T1000 (cell line): ENCODE data around the gene ADPRHL1.

Experiments used
- DNase-seq: peaks from one replicate; lab custom pipeline; 2025; ENCODE audit warnings: mixed read lengths; lab: John Stamatoyannopoulos, UW

The ADPRHL1 gene

GRCh38 chr13:113417008-113417751 lies 36.1 kb downstream of the ADPRHL1 start:
- no peak for DNase-seq

GRCh38 chr13:113415825-113416224 lies 37.5 kb downstream of the ADPRHL1 start:
- no peak for DNase-seq

GRCh38 chr13:113415032-113415431 lies 38.3 kb downstream of the ADPRHL1 start:
- DNase-seq, result no peak

- DNase-seq, result no peak
Measured at GRCh38 chr13:113414335-113414734, 39.0 kb downstream of the ADPRHL1 start.

- no peak for DNase-seq
Measured at GRCh38 chr13:113413898-113414282, 39.4 kb downstream of the ADPRHL1 start.

- no peak for DNase-seq
Measured at GRCh38 chr13:113413178-113413897, 40.0 kb downstream of the ADPRHL1 start.

- no peak for DNase-seq
Measured at GRCh38 chr13:113412440-113412839, 40.8 kb downstream of the ADPRHL1 start.

- DNase-seq, result peak; percentile 86
Measured at GRCh38 chr13:113411216-113412023, 41.9 kb downstream of the ADPRHL1 start.

- DNase-seq, result peak; percentile 96
Measured at GRCh38 chr13:113410472-113411201, 42.7 kb downstream of the ADPRHL1 start.

GRCh38 chr13:113408562-113408961 lies 44.7 kb downstream of the ADPRHL1 start:
- DNase-seq, result no peak

GRCh38 chr13:113407531-113408393 lies 45.5 kb downstream of the ADPRHL1 start:
- no peak for DNase-seq

GRCh38 chr13:113407103-113407530 lies 46.2 kb downstream of the ADPRHL1 start:
- no peak for DNase-seq

- no peak for DNase-seq
Measured at GRCh38 chr13:113406321-113407102, 46.8 kb downstream of the ADPRHL1 start.

- no peak for DNase-seq
Measured at GRCh38 chr13:113405481-113406300, 47.6 kb downstream of the ADPRHL1 start.

- DNase-seq, result no peak
Measured at GRCh38 chr13:113404723-113405471, 48.4 kb downstream of the ADPRHL1 start.

- DNase-seq, result no peak
Measured at GRCh38 chr13:113404366-113404722, 48.9 kb downstream of the ADPRHL1 start.

- DNase-seq, result no peak
Measured at GRCh38 chr13:113403255-113404104, 49.8 kb downstream of the ADPRHL1 start.
